Measurements from ENCODE around the gene PTPRC.

- TF ChIP-seq POLR2A (IDR thresholded peaks at IDR 0.05; ENCODE audit: low read depth, low read length), result no peak
- TF ChIP-seq TAF1 (IDR thresholded peaks at IDR 0.05; ENCODE audit: borderline replicate concordance, low read depth, low read length), result no peak
These were observed 168.0 kb downstream of the PTPRC start for GRCh38 chr1:198806861-198807260.

Measured in GM12892 (cell line).